DOHH2 (cell line): ENCODE data around the gene AFF4.
"Not testable (repeated sequence)": the region's sequence is repeated elsewhere in the genome, so short reads cannot be mapped to it uniquely, and the experiment has no call there.

Experiments used
- H3F3A ChIP-seq: fragments of 200-600 bp; sonication (generic), shearing (Covaris generic); 2 replicates; pipeline ENCODE4 v1.6.0; 2016; ENCODE audit warnings: antibody characterized with exemption, mild to moderate bottlenecking; ENCODE audit not compliant: control insufficient read depth, insufficient read depth
- H3K27ac ChIP-seq: fragments of 200-600 bp; sonication (generic); 2 replicates; pipeline ENCODE4 v1.5.1; 2014; ENCODE audit warnings: low read depth, mild to moderate bottlenecking, low read length, moderate library complexity
- H3K27me3 ChIP-seq: fragments of 200-600 bp; sonication (generic); 2 replicates; pipeline ENCODE4 v1.6.1; 2014; ENCODE audit warnings: mild to moderate bottlenecking, low read length, mixed read lengths; ENCODE audit not compliant: control insufficient read depth
- H3K36me3 ChIP-seq: fragments of 200-600 bp; sonication (generic); 2 replicates; pipeline ENCODE4 v1.6.1; 2014; ENCODE audit warnings: mild to moderate bottlenecking, low read length, moderate library complexity, mixed read lengths; ENCODE audit not compliant: control insufficient read depth
- H3K4me1 ChIP-seq: fragments of 200-600 bp; sonication (generic); 2 replicates; pipeline ENCODE4 v1.6.1; 2014; ENCODE audit warnings: mild to moderate bottlenecking, low read length, mixed read lengths; ENCODE audit not compliant: control insufficient read depth
- H3K4me2 ChIP-seq: fragments of 200-600 bp; sonication (generic); 2 replicates; pipeline ENCODE4 v1.6.0; 2014; ENCODE audit warnings: mild to moderate bottlenecking, low read length, moderate library complexity
- H3K4me3 ChIP-seq: fragments of 200-600 bp; sonication (generic); 2 replicates; pipeline ENCODE4 v1.5.1; 2014; ENCODE audit warnings: mild to moderate bottlenecking, low read length, mixed read lengths
- H3K79me2 ChIP-seq: fragments of 200-600 bp; sonication (generic); 2 replicates; pipeline ENCODE4 v1.6.1; 2014; ENCODE audit warnings: mild to moderate bottlenecking, low read length, mixed read lengths; ENCODE audit not compliant: control insufficient read depth
- H3K9me2 ChIP-seq: fragments of 200-600 bp; sonication (generic); replicated peaks from 2 replicates; pipeline ENCODE4 v1.6.1; 2014; ENCODE audit warnings: mild to moderate bottlenecking, low read length, mixed read lengths; ENCODE audit not compliant: control insufficient read depth
- H3K9me3 ChIP-seq: fragments of 200-600 bp; sonication (generic); 2 replicates; pipeline ENCODE4 v1.6.1; 2014; ENCODE audit warnings: antibody characterized with exemption, low read length, mixed read lengths; ENCODE audit not compliant: control insufficient read depth, insufficient read depth
- H4K20me1 ChIP-seq: fragments of 200-600 bp; sonication (generic); 2 replicates; pipeline ENCODE4 v1.6.0; 2014; ENCODE audit warnings: low read depth, mild to moderate bottlenecking, antibody characterized with exemption, low read length, moderate library complexity; ENCODE audit not compliant: control insufficient read depth, insufficient read depth
- EZH2phosphoT487 ChIP-seq: fragments of 200-600 bp; sonication (generic); IDR thresholded peaks from 2 replicates; pipeline ENCODE4 v1.6.1; 2017; ENCODE audit warnings: borderline replicate concordance, mild to moderate bottlenecking, antibody characterized with exemption, low read length, moderate library complexity, mixed read lengths
- TF ChIP-seq, protein P1 (sequence below): fragments of 200-600 bp; sonication (generic); IDR thresholded peaks from one replicate; pipeline ENCODE4 v1.5.1; 2014; ENCODE audit warnings: antibody characterized with exemption, mild to moderate bottlenecking, low read depth, low read length; ENCODE audit not compliant: poor library complexity, severe bottlenecking

AFF4 gene

DNA sequence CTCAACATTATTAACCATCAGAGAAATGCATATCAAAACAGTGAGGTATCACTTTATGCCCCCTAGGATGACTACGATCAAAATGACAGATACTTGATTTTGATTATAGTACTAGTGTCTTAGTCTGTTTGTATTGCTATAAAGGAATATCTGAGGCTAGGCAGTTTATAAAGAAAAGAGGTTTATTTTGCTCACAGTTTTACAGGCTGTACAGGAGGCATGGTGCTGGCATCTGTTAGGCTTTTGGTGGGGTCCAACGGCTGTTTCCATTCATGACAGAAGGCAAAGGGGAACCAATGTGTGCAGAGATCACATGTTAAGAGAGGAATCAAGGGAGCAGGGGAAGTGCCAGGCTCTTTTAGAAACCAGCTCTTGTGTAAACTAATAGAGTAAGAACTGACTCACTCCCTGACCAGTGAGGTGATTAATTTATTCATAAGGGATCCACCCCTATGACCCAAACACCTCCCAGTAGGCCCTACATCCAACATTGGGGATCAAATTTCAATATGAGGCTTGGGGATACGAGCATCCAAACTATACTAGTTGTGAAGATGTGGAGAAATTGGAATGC lies 16.0 kb upstream of the AFF4 start:
- Histone ChIP-seq H3K27me3 (no peaks in the 10 kb centered on the region), H3K9me2 (no peaks in the 10 kb centered on the region), H3K4me1 (no peaks in the 10 kb centered on the region), H3F3A (no peaks in the 10 kb centered on the region), H3K9me3 (no peaks in the 10 kb centered on the region), H3K27ac (no peak overlapping the region), H3K79me2 (no peaks in the 10 kb centered on the region), H4K20me1 (no peaks in the 10 kb centered on the region), H3K4me2 (no peak overlapping the region), H3K36me3 (no peaks in the 10 kb centered on the region), H3K4me3 (no peak overlapping the region)
- TF ChIP-seq, protein P1, sequence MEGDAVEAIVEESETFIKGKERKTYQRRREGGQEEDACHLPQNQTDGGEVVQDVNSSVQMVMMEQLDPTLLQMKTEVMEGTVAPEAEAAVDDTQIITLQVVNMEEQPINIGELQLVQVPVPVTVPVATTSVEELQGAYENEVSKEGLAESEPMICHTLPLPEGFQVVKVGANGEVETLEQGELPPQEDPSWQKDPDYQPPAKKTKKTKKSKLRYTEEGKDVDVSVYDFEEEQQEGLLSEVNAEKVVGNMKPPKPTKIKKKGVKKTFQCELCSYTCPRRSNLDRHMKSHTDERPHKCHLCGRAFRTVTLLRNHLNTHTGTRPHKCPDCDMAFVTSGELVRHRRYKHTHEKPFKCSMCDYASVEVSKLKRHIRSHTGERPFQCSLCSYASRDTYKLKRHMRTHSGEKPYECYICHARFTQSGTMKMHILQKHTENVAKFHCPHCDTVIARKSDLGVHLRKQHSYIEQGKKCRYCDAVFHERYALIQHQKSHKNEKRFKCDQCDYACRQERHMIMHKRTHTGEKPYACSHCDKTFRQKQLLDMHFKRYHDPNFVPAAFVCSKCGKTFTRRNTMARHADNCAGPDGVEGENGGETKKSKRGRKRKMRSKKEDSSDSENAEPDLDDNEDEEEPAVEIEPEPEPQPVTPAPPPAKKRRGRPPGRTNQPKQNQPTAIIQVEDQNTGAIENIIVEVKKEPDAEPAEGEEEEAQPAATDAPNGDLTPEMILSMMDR = no peak
- no peak for TF ChIP-seq EZH2phosphoT487

DNA sequence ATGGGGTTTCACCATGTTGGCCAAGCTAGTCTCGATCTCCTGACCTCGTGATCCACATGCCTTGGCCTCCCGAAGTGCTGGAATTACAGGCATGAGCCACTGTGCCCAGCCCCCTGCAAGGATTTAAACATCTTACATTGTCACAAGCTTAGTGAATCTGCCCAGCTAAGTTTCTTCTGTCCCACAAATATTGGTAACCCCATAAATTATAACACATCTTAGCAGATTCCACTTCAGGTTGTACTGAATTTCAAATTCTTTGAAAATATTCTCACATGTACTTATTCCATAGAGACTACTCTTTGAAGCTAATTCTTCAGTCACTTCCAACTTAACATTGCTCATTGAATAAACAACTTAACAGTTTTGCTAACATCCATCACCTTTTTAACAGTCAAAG lies 13.4 kb upstream of the AFF4 start:
- Histone ChIP-seq H3K79me2 (no peaks in the 10 kb centered on the region), H3K36me3 (no peaks in the 10 kb centered on the region), H3K9me2 (no peaks in the 10 kb centered on the region), H4K20me1 (no peaks in the 10 kb centered on the region), H3K27me3 (no peaks in the 10 kb centered on the region), H3K4me1 (no peaks in the 10 kb centered on the region), H3K27ac (no peak overlapping the region), H3F3A (no peaks in the 10 kb centered on the region), H3K9me3 (no peaks in the 10 kb centered on the region), H3K4me2 (no peak overlapping the region), H3K4me3 (no peak overlapping the region)
- TF ChIP-seq, protein P1 = no peak
- TF ChIP-seq EZH2phosphoT487 = no peak

DNA sequence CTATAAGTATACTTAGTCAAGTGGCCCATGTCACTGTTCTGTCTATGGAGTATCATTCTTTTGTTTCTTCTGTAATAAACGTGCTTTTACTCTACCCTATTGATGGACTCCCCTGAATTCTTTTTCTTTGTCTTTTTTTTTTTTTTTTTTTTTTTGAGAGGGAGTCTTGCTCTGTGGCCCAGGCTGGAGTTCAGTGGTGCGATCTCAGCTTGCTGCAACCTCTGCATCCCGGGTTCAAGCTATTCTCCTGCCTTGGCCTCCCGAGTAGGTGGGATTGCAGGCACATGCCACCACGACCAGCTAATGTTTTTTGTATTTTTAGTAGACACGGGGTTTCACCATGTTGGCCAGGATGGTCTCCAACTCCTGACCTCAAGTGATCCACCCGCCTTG lies 9.0 kb upstream of the AFF4 start:
- H3K9me3 ChIP-seq, H3K36me3 ChIP-seq, H3K4me3 ChIP-seq, H3K27ac ChIP-seq, H4K20me1 ChIP-seq, H3F3A ChIP-seq, H3K4me2 ChIP-seq, H3K27me3 ChIP-seq, H3K4me1 ChIP-seq, H3K9me2 ChIP-seq, H3K79me2 ChIP-seq: not testable (repeated sequence)

- Histone ChIP-seq H3F3A (no peaks in the 10 kb centered on the region), H3K27me3 (no peaks in the 10 kb centered on the region), H3K4me3 (no peak overlapping the region), H3K79me2 (no peaks in the 10 kb centered on the region), H3K9me3 (no peaks in the 10 kb centered on the region), H3K9me2 (no peaks in the 10 kb centered on the region), H3K4me2 (no peak overlapping the region), H4K20me1 (no peaks in the 10 kb centered on the region), H3K36me3 (no peaks in the 10 kb centered on the region), H3K27ac (no peak overlapping the region), H3K4me1 (no peaks in the 10 kb centered on the region)
- TF ChIP-seq, protein P1 = no peak
- no peak for TF ChIP-seq EZH2phosphoT487
Measured at GRCh38 chr5:132971483-132972435, 8.3 kb upstream of the AFF4 start.
